Measurements from ENCODE around the gene MMP7.

Gene MMP7

GRCh38 chr11:102530558-102530957, at the start of gene MMP7:
MMP7 (minus strand) TSS chr11:102530747; CDS start chr11:102530700, 47 bp downstream.
- H3K27ac ChIP-seq: peak within 1 kb of the TSS; percentile 13; the same call in 1 of the 2 replicates
- TF ChIP-seq CTCF (conservative IDR thresholded peaks at IDR 0.05): no peak
- no peak for TF ChIP-seq ZFX (IDR thresholded peaks at IDR 0.05)

- TF ChIP-seq CTCF (conservative IDR thresholded peaks at IDR 0.05) (no peak), ZFX (IDR thresholded peaks at IDR 0.05) (no peak)
- peak overlapping the region; percentile 31; the same call in 1 of the 2 replicates for H3K27ac ChIP-seq
These were observed 47.2 kb upstream of the MMP7 start for GRCh38 chr11:102577723-102578122.

GRCh38 chr11:102577182-102577581, 46.6 kb upstream of the MMP7 start:
- peak overlapping the region; percentile 31; the same call in 1 of the 2 replicates for H3K27ac ChIP-seq

GRCh38 chr11:102576350-102576749, 45.8 kb upstream of the MMP7 start:
- H3K27ac ChIP-seq: no peak overlapping the region
- no peak for TF ChIP-seq CTCF (conservative IDR thresholded peaks at IDR 0.05)
- TF ChIP-seq ZFX (IDR thresholded peaks at IDR 0.05): no peak

More at GRCh38 chr11:102577182-102577581, 46.6 kb upstream of the MMP7 start:
- TF ChIP-seq CTCF (conservative IDR thresholded peaks at IDR 0.05) (no peak), ZFX (IDR thresholded peaks at IDR 0.05) (no peak)

- no peak for TF ChIP-seq ZFX (IDR thresholded peaks at IDR 0.05)
- no peak for TF ChIP-seq CTCF (conservative IDR thresholded peaks at IDR 0.05)
- no peak overlapping the region for H3K27ac ChIP-seq
These were observed 44.5 kb upstream of the MMP7 start for GRCh38 chr11:102575012-102575411.

- no peak overlapping the region for H3K27ac ChIP-seq
- no peak for TF ChIP-seq ZFX (IDR thresholded peaks at IDR 0.05)
- TF ChIP-seq CTCF (conservative IDR thresholded peaks at IDR 0.05): no peak
These were observed 43.3 kb upstream of the MMP7 start for GRCh38 chr11:102573851-102574250.

- no peak overlapping the region for H3K27ac ChIP-seq
- TF ChIP-seq CTCF (conservative IDR thresholded peaks at IDR 0.05) (no peak), ZFX (IDR thresholded peaks at IDR 0.05) (no peak)
These were observed 42.1 kb upstream of the MMP7 start for GRCh38 chr11:102572554-102573220.

All from C4-2B (cell line).